K562 (cell line): ENCODE data around the gene OSBPL10. TPM values are rescaled to one million over a fixed set of nuclear protein-coding genes. Genes with fewer than 3 reads are reported as not detected.
"Not testable (repeated sequence)": the region's sequence is repeated elsewhere in the genome, so short reads cannot be mapped to it uniquely, and the experiment has no call there.

Source experiments
- ATAC-seq: fragments of 200-7000 bp; cut with Tn5 transposase; 3 replicates; pipeline ENCODE4 v1.9.1; 2020; ENCODE audit warnings: moderate library complexity
- BruUV-seq: library from RNA; stranded (reverse); fragments of 400-500 nt; replicated peaks from 2 replicates; lab custom pipeline; 2021; lab: Mats Ljungman, UMichigan
- CTCF ChIA-PET: fragments of 300-600 bp; formaldehyde crosslinking; extraction: SDS; loops from one replicate; lab custom pipeline; 2021; ENCODE audit warnings: low intra/inter-chr PET ratio; lab: Yijun Ruan, JAX
- POLR2A ChIA-PET: fragments of 300-600, 350-650 bp; sonication (Branson Sonifier 250); formaldehyde crosslinking; extraction: SDS; loops from one replicate; lab custom pipeline; 2021; ENCODE audit warnings: antibody characterized with exemption, inconsistent platforms; lab: Yijun Ruan, JAX
- DNase-seq, 4 experiments: peaks; one replicate each; pipeline versions ENCODE4 v3.0.0 to v3.0.0-alpha.2; 2011 to 2018; ENCODE audit warnings: low spot score in 3 of 4, mixed read lengths in 3 of 4; ENCODE audit errors: extremely low read depth in 1 of 4
- FAIRE-seq: peaks from 2 replicates; lab custom pipeline; 2011; peaks lifted over from hg19 to GRCh38; lab: Jason Lieb, UNC
- H2AFZ ChIP-seq: 2 replicates; pipeline ENCODE4 v1.6.0; 2011; ENCODE audit warnings: low read depth, low read length, control low read depth, inconsistent platforms
- H3K27ac ChIP-seq: fragments of 200-600 bp; 3 replicates; pipeline ENCODE4 v1.8.0; 2011; ENCODE audit warnings: low read depth, mild to moderate bottlenecking, control low read depth, inconsistent platforms, low read length, moderate library complexity, mixed read lengths; ENCODE audit errors: extremely low read depth
- H3K27me3 ChIP-seq, 2 experiments: fragments of 300-600 bp in 1 of 2; 2 replicates in 1 of 2; 3 replicates in 1 of 2; pipeline versions ENCODE4 v1.6.0 to v1.8.0; 2011; ENCODE audit warnings: inconsistent platforms in 2 of 2, low read length in 2 of 2, mild to moderate bottlenecking in 1 of 2, mixed read lengths in 1 of 2, moderate library complexity in 1 of 2; ENCODE audit not compliant: control insufficient read depth in 2 of 2, insufficient read depth in 2 of 2
- H3K36me3 ChIP-seq: fragments of 300-600 bp; 3 replicates; pipeline ENCODE4 v1.8.0; 2011; ENCODE audit warnings: mild to moderate bottlenecking, low read length, inconsistent platforms; ENCODE audit not compliant: control insufficient read depth, insufficient read depth
- H3K4me1 ChIP-seq, 2 experiments: fragments of 200-600 bp in 1 of 2; replicated peaks in 1 of 2; 2 replicates in 1 of 2; 3 replicates in 1 of 2; pipeline versions ENCODE4 v1.5.1 to v1.8.0; 2011; ENCODE audit warnings: inconsistent platforms in 2 of 2, low read length in 2 of 2, mild to moderate bottlenecking in 1 of 2, mixed read lengths in 1 of 2, moderate library complexity in 1 of 2; ENCODE audit not compliant: control insufficient read depth in 2 of 2, insufficient read depth in 2 of 2
- H3K4me2 ChIP-seq: 2 replicates; pipeline ENCODE4 v1.6.1; 2011; ENCODE audit warnings: low read length, control low read depth, inconsistent platforms, mixed read lengths; ENCODE audit not compliant: insufficient read depth
- H3K4me3 ChIP-seq: fragments of 200-600 bp; sonication (generic), shearing (Covaris generic); 2 replicates; pipeline ENCODE4 v1.5.1; 2016; ENCODE audit warnings: control low read depth, inconsistent platforms
- H3K79me2 ChIP-seq: fragments of 200-600 bp; 3 replicates; pipeline ENCODE4 v1.8.0; 2011; ENCODE audit warnings: low read length, inconsistent platforms; ENCODE audit not compliant: control insufficient read depth, insufficient read depth
- H3K9ac ChIP-seq, 2 experiments: 2 replicates each; pipeline versions ENCODE4 v1.6.0 to v1.6.1; 2011; ENCODE audit warnings: low read depth in 2 of 2, low read length in 2 of 2, control low read depth in 1 of 2, inconsistent platforms in 1 of 2, mild to moderate bottlenecking in 1 of 2, mixed read lengths in 1 of 2; ENCODE audit not compliant: insufficient read depth in 1 of 2
- H3K9me1 ChIP-seq: one replicate; pipeline ENCODE4 v1.6.0; 2011; ENCODE audit warnings: inconsistent platforms, mild to moderate bottlenecking, low read length, moderate library complexity; ENCODE audit not compliant: control insufficient read depth, insufficient read depth
- H3K9me3 ChIP-seq: replicated peaks from 2 replicates; pipeline ENCODE4 v1.5.1; 2011; ENCODE audit warnings: low read depth, low read length, inconsistent platforms; ENCODE audit not compliant: control insufficient read depth, insufficient read depth
- H4K20me1 ChIP-seq: replicated peaks from 2 replicates; pipeline ENCODE4 v1.6.1; 2011; ENCODE audit warnings: low read length, inconsistent platforms, mixed read lengths; ENCODE audit not compliant: control insufficient read depth, insufficient read depth
- DPF2 ChIP-seq: fragments of 450-650 bp; IDR thresholded peaks from 2 replicates; pipeline ENCODE4 v1.6.1; 2016
- E4F1 ChIP-seq: fragments of 250-450 bp; sonication (Bioruptor Pico); IDR thresholded peaks from 2 replicates; pipeline ENCODE4 v1.5.0; 2021; ENCODE audit warnings: mild to moderate bottlenecking, borderline replicate concordance
- ERF ChIP-seq: fragments of 450-650 bp; formaldehyde crosslinking; IDR thresholded peaks from 2 replicates; pipeline ENCODE4 v1.4.0; 2020; ENCODE audit warnings: mild to moderate bottlenecking, mixed read lengths
- FOXA3 ChIP-seq, 2 experiments: fragments of 450-650 bp in 1 of 2; sonication (generic) in 1 of 2; formaldehyde crosslinking; IDR thresholded peaks in 1 of 2; conservative IDR thresholded peaks in 1 of 2; 2 replicates each; pipeline versions ENCODE4 v1.4.0 to v1.8.0; 2020 to 2022; ENCODE audit warnings: mild to moderate bottlenecking in 2 of 2, missing genetic modification reagents in 1 of 2
- RB1 ChIP-seq: fragments of 450-650 bp; IDR thresholded peaks from 2 replicates; pipeline ENCODE4 v1.6.1; 2017; ENCODE audit warnings: low read depth, mild to moderate bottlenecking
- ZNF3 ChIP-seq: fragments of 250-450 bp; sonication (Bioruptor Pico); IDR thresholded peaks from 2 replicates; pipeline ENCODE4 v1.5.0; 2021; ENCODE audit warnings: mild to moderate bottlenecking, moderate library complexity
- WGBS: fragments of 100-300 bp; shearing (Covaris generic); methylation state at CpG from one replicate; pipeline ENCODE4 v1.1.6; 2016; ENCODE audit warnings: low coverage, mixed read lengths; ENCODE audit not compliant: insufficient coverage; ENCODE audit errors: missing lambda C conversion rate; 5-methylcytosine and 5-hydroxymethylcytosine counted together
- in situ Hi-C: fragments of 300-500 bp; cut with MboI; formaldehyde crosslinking; loops from 4 replicates; pipeline ENCODE4 v1.15.0; 2018; ENCODE audit warnings: inconsistent platforms, mixed read lengths
- intact Hi-C: fragments of 100-400 bp; cut with micrococcal nuclease; formaldehyde crosslinking; loops from 2 replicates; pipeline ENCODE4 v1.14.2; 2022
- polyA plus RNA-seq, 8 experiments: library from polyadenylated mRNA; depleted of rRNA in 4 of 8; stranded (reverse) in 5 of 8; unstranded in 3 of 8; fragments of >200 nt; fragmentation: Nextera tagmentation in 2 of 8; fragmentation: Illumina TruSeq in 1 of 8; extraction: Ambion mirVana in 2 of 8; extraction: Trizol in 1 of 8; gene quantifications; 2 replicates each; pipeline versions ENCODE4 v1.2.1 to v1.2.3, GENCODE V29; 2011 to 2014; ENCODE audit warnings: inconsistent platforms in 1 of 8, missing spikeins in 1 of 8
- total RNA-seq, 7 experiments: library from RNA; depleted of rRNA in 6 of 7; stranded (reverse); fragments of >200 nt in 6 of 7; fragmentation: Illumina TruSeq in 2 of 7; extraction: Trizol in 2 of 7; gene quantifications; 2 replicates each; pipeline versions ENCODE4 v1.2.1 to v1.2.3, GENCODE V29; 2011 to 2021; ENCODE audit warnings: low replicate concordance in 1 of 7

OSBPL10 gene
- total and polyA plus RNA-seq, 9 of the 15 experiments (the other 6 are each of a cell fraction or from before 2014, with no cell fraction given): 0.03 to 0.19 (median 0.14) TPM; not detected in 2

- TF ChIP-seq FOXA3 (CRISPR knock-in tag; conservative IDR thresholded peaks at IDR 0.05 in 1 of 2, IDR thresholded peaks at IDR 0.05 in 1 of 2) (no peak), DPF2 (no peak), ZNF3 (CRISPR knock-in tag) (no peak), E4F1 (CRISPR knock-in tag) (no peak), ERF (CRISPR knock-in tag) (no peak), RB1 (no peak)
These were observed 119.2 kb downstream of the OSBPL10 start (continued) for GRCh38 chr3:31861826-31862225.

GRCh38 chr3:31860642-31861041 is 120.4 kb downstream of the OSBPL10 start:
- H3K27me3 ChIP-seq, H3K4me1 ChIP-seq, FAIRE-seq, H2AFZ ChIP-seq, in situ Hi-C loops, intact Hi-C loops, DNase-seq, H3K9me1 ChIP-seq, H3K36me3 ChIP-seq, H3K9me3 ChIP-seq, H3K4me2 ChIP-seq, BruUV-seq, H3K27ac ChIP-seq, H3K79me2 ChIP-seq, H3K9ac ChIP-seq, H4K20me1 ChIP-seq, ATAC-seq, POLR2A ChIA-PET, H3K4me3 ChIP-seq, CTCF ChIA-PET: not testable (repeated sequence)
- 0% methylated on average over 4 of the region's 4 CpGs for WGBS
